H9 (cell line): ENCODE data around the gene LIMK2. TPM values are rescaled to one million over a fixed set of nuclear protein-coding genes. Genes with fewer than 3 reads are reported as not detected.

Experiments
- DNase-seq: peaks from one replicate; pipeline ENCODE4 v3.0.0-alpha.2; 2017
- H2AFZ ChIP-seq: one replicate; pipeline ENCODE4 v1.6.1; 2013; ENCODE audit warnings: mild to moderate bottlenecking, low read length, control low read depth, moderate library complexity
- H2AK5ac ChIP-seq: 2 replicates; pipeline ENCODE4 v1.6.1; 2013; ENCODE audit warnings: low read length, control low read depth, mixed read lengths; ENCODE audit not compliant: insufficient read length
- H2BK120ac ChIP-seq: one replicate; pipeline ENCODE4 v1.6.1; 2013; ENCODE audit warnings: low read depth, mild to moderate bottlenecking, low read length, control low read depth, inconsistent platforms; ENCODE audit not compliant: poor library complexity, severe bottlenecking
- H2BK12ac ChIP-seq: 2 replicates; pipeline ENCODE4 v1.6.1; 2013; ENCODE audit warnings: low read length, control low read depth, mixed read lengths, low read depth; ENCODE audit not compliant: insufficient read length
- H2BK15ac ChIP-seq: 2 replicates; pipeline ENCODE4 v1.6.1; 2013; ENCODE audit warnings: low read depth, low read length, control low read depth
- H2BK20ac ChIP-seq: one replicate; pipeline ENCODE4 v1.6.1; 2013; ENCODE audit warnings: low read depth, mild to moderate bottlenecking, low read length, control low read depth, inconsistent platforms; ENCODE audit not compliant: poor library complexity, severe bottlenecking
- H2BK5ac ChIP-seq: 2 replicates; pipeline ENCODE4 v1.6.1; 2013; ENCODE audit warnings: low read length, control low read depth, mixed read lengths; ENCODE audit not compliant: insufficient read length
- H3K14ac ChIP-seq: 2 replicates; pipeline ENCODE4 v1.6.1; 2013; ENCODE audit warnings: low read length, control low read depth; ENCODE audit not compliant: insufficient read depth
- H3K18ac ChIP-seq: 2 replicates; pipeline ENCODE4 v1.6.1; 2013; ENCODE audit warnings: low read depth, mild to moderate bottlenecking, mixed read lengths, low read length, control low read depth; ENCODE audit not compliant: insufficient read length
- H3K23ac ChIP-seq: 2 replicates; pipeline ENCODE4 v1.6.1; 2013; ENCODE audit warnings: low read length, control low read depth, mixed read lengths, low read depth; ENCODE audit not compliant: insufficient read length
- H3K23me2 ChIP-seq: 2 replicates; pipeline ENCODE4 v1.6.1; 2013; ENCODE audit warnings: low read depth, mild to moderate bottlenecking, mixed read lengths, low read length, control low read depth; ENCODE audit not compliant: insufficient read length, poor library complexity, severe bottlenecking
- H3K27ac ChIP-seq: 2 replicates; pipeline ENCODE4 v1.5.1; 2013; ENCODE audit warnings: low read length, control low read depth, mixed read lengths, low read depth; ENCODE audit not compliant: insufficient read length
- H3K27me3 ChIP-seq: 2 replicates; pipeline ENCODE4 v1.6.1; 2013; ENCODE audit warnings: low read length, control low read depth, inconsistent platforms; ENCODE audit not compliant: insufficient read depth
- H3K4ac ChIP-seq: 2 replicates; pipeline ENCODE4 v1.6.1; 2013; ENCODE audit warnings: low read depth, mild to moderate bottlenecking, control low read depth, inconsistent platforms, low read length, moderate library complexity
- H3K4me1 ChIP-seq: 2 replicates; pipeline ENCODE4 v1.6.1; 2013; ENCODE audit warnings: low read length, control low read depth, inconsistent platforms; ENCODE audit not compliant: insufficient read depth
- H3K4me2 ChIP-seq: 2 replicates; pipeline ENCODE4 v1.6.1; 2013; ENCODE audit warnings: low read length, control low read depth, mixed read lengths; ENCODE audit not compliant: insufficient read length, insufficient read depth
- H3K56ac ChIP-seq: 2 replicates; pipeline ENCODE4 v1.6.1; 2013; ENCODE audit warnings: low read depth, mild to moderate bottlenecking, mixed read lengths, low read length, control low read depth; ENCODE audit not compliant: insufficient read length
- H3K79me1 ChIP-seq: 2 replicates; pipeline ENCODE4 v1.6.1; 2013; ENCODE audit warnings: low read depth, mild to moderate bottlenecking, moderate library complexity, low read length, control low read depth, inconsistent platforms; ENCODE audit not compliant: insufficient read depth, poor library complexity, severe bottlenecking
- H3K79me2 ChIP-seq: 2 replicates; pipeline ENCODE4 v1.6.1; 2013; ENCODE audit warnings: low read length, control low read depth, inconsistent platforms; ENCODE audit not compliant: insufficient read depth
- H3K9ac ChIP-seq: 2 replicates; pipeline ENCODE4 v1.6.1; 2013; ENCODE audit warnings: low read length, control low read depth, mixed read lengths; ENCODE audit not compliant: insufficient read length; ENCODE audit errors: extremely low read depth
- H3K9me3 ChIP-seq: one replicate; pipeline ENCODE4 v1.6.1; 2013; ENCODE audit warnings: low read depth, low read length, inconsistent platforms; ENCODE audit not compliant: control insufficient read depth
- H3T11ph ChIP-seq: one replicate; pipeline ENCODE4 v1.6.1; 2013; ENCODE audit warnings: mild to moderate bottlenecking, low read length, control low read depth, inconsistent platforms
- H4K20me1 ChIP-seq: one replicate; pipeline ENCODE4 v1.6.1; 2013; ENCODE audit not compliant: control insufficient read depth, insufficient read length, insufficient read depth
- H4K5ac ChIP-seq: 2 replicates; pipeline ENCODE4 v1.6.1; 2013; ENCODE audit warnings: low read depth, mild to moderate bottlenecking, mixed read lengths, low read length, control low read depth; ENCODE audit not compliant: insufficient read length
- H4K8ac ChIP-seq: replicated peaks from 2 replicates; pipeline ENCODE4 v1.6.1; 2013; ENCODE audit warnings: low read length, control low read depth, mixed read lengths, low read depth; ENCODE audit not compliant: insufficient read length
- H4K91ac ChIP-seq: 2 replicates; pipeline ENCODE4 v1.6.1; 2013; ENCODE audit warnings: low read depth, mild to moderate bottlenecking, moderate library complexity, mixed read lengths, low read length, control low read depth; ENCODE audit not compliant: insufficient read length
- H3K27ac Mint-ChIP-seq, 3 experiments: 2 replicates in 2 of 3; 3 replicates in 1 of 3; pipeline ENCODE4 v1.8.0; 2020 to 2021; ENCODE audit warnings: mixed read lengths in 3 of 3, mild to moderate bottlenecking in 1 of 3, moderate library complexity in 1 of 3
- H3K27me3 Mint-ChIP-seq: 2 replicates; pipeline ENCODE4 v1.8.0; 2021; ENCODE audit warnings: low read depth, mild to moderate bottlenecking, moderate library complexity, mixed read lengths
- H3K36me3 Mint-ChIP-seq, 3 experiments: 2 replicates in 2 of 3; 3 replicates in 1 of 3; pipeline ENCODE4 v1.8.0; 2020 to 2021; ENCODE audit warnings: low read depth in 3 of 3, mixed read lengths in 3 of 3; ENCODE audit not compliant: insufficient read depth in 1 of 3
- H3K4me1 Mint-ChIP-seq, 2 experiments: 2 replicates each; pipeline ENCODE4 v1.8.0; 2020; ENCODE audit warnings: mixed read lengths in 2 of 2
- H3K4me3 Mint-ChIP-seq, 2 experiments: 2 replicates in 1 of 2; 3 replicates in 1 of 2; pipeline ENCODE4 v1.8.0; 2020 to 2021; ENCODE audit warnings: mild to moderate bottlenecking in 2 of 2, mixed read lengths in 2 of 2, moderate library complexity in 1 of 2
- H3K9me3 Mint-ChIP-seq, 2 experiments: 2 replicates in 1 of 2; 3 replicates in 1 of 2; pipeline ENCODE4 v1.8.0; 2020; ENCODE audit warnings: mild to moderate bottlenecking in 2 of 2, mixed read lengths in 2 of 2, moderate library complexity in 1 of 2
- CTCF ChIP-seq: fragments of 200-600 bp; sonication (generic); conservative IDR thresholded peaks from 3 replicates; pipeline ENCODE4 v1.8.0; 2021; ENCODE audit warnings: antibody characterized with exemption, mild to moderate bottlenecking
- WGBS: extraction: QIAGEN DNeasy Blood & Tissue Kit; methylation state at CpG from one replicate; pipeline ENCODE4 v1.1.7; 2013; ENCODE audit warnings: missing lambda C conversion rate, low lambda C conversion rate, mixed read lengths; ENCODE audit not compliant: insufficient read length; ENCODE audit errors: extremely low coverage; 5-methylcytosine and 5-hydroxymethylcytosine counted together
- total RNA-seq: library from RNA; stranded (reverse); gene quantifications from 2 replicates; pipeline ENCODE4 v1.2.1, GENCODE V29; 2021

Gene LIMK2
- total RNA-seq, 1 experiment from 2014 or later, result 51.3 TPM

GRCh38 chr22:31177420-31178162 is 34.5 kb upstream of the LIMK2 start:
- Mint-ChIP-seq H3K27me3 (no peaks in the 10 kb centered on the region), H3K36me3 (peaks cover 8 to 16% (median 10%) of the 10 kb centered on the region in 3 experiments), H3K9me3 (peaks cover 0 to 2% of the 10 kb centered on the region in 2 experiments; a peak in 2 of 5 replicates), H3K4me1 (no peaks in the 10 kb centered on the region), H3K27ac (peak overlapping the region in 2 of 3 experiments; percentile 30 to 48; a peak in 4 of 7 replicates), H3K4me3 (no peak overlapping the region)
- no peak overlapping the region for H2AK5ac ChIP-seq
- H3K4ac ChIP-seq, result no peak overlapping the region
- H3K4me1 ChIP-seq, result no peaks in the 10 kb centered on the region
- no peak overlapping the region for H2BK12ac ChIP-seq
- no peaks in the 10 kb centered on the region; the same call in 1 of the 2 replicates for H3K79me2 ChIP-seq
- H2BK120ac ChIP-seq, result no peak overlapping the region
- H3K14ac ChIP-seq, result no peak overlapping the region
- H3K23ac ChIP-seq, result no peak overlapping the region
- no peak overlapping the region for H4K91ac ChIP-seq
- H3K4me2 ChIP-seq, result no peak overlapping the region
- H4K20me1 ChIP-seq, result no peaks in the 10 kb centered on the region
- peaks cover 2% of the 10 kb centered on the region for H3K79me1 ChIP-seq
- H2BK5ac ChIP-seq, result no peak overlapping the region
- no peak overlapping the region for H3K18ac ChIP-seq
- no peak overlapping the region for H4K5ac ChIP-seq
- H3K9ac ChIP-seq, result no peak overlapping the region
- no peaks in the 10 kb centered on the region for H3K23me2 ChIP-seq
- no peaks in the 10 kb centered on the region for H3K27me3 ChIP-seq
- no peak overlapping the region for H2AFZ ChIP-seq
- WGBS, result no CpG with 5 or more reads among the region's 6 CpGs
- no peaks in the 10 kb centered on the region for H3K9me3 ChIP-seq
- DNase-seq, result no peak
- H2BK20ac ChIP-seq, result no peak overlapping the region
- no peak overlapping the region for H3K56ac ChIP-seq
- TF ChIP-seq CTCF, result no peak
- H3K27ac ChIP-seq, result no peak overlapping the region
- H3T11ph ChIP-seq, result no peak overlapping the region
- no peak overlapping the region for H4K8ac ChIP-seq
- no peak overlapping the region for H2BK15ac ChIP-seq
